ENCODE data around the gene SIX1.

SIX1 gene

GRCh38 chr14:60648934-60649874, at the start of gene SIX1:
TSS of gene SIX1 (minus strand) at chr14:60649477. CDS start at chr14:60649189, 288 bp downstream.
- Mint-ChIP-seq H3K4me3 (peak within 1 kb of the TSS; percentile 47), H3K27me3 (ENCODE audit: low read depth) (peaks cover 93% of the 10 kb centered on the region), H3K4me1 (ENCODE audit: low read depth) (peaks cover 39% of the 10 kb centered on the region), H3K36me3 (ENCODE audit: low read depth) (peaks cover 6% of the 10 kb centered on the region), H3K27ac (peak within 1 kb of the TSS; percentile 50), H3K9me3 (peaks cover 2% of the 10 kb centered on the region)

GRCh38 chr14:60695327-60695726, 46.0 kb upstream of the SIX1 start:
- Mint-ChIP-seq H3K9me3 (peaks cover 13% of the 10 kb centered on the region), H3K36me3 (ENCODE audit: low read depth) (no peaks in the 10 kb centered on the region), H3K4me1 (ENCODE audit: low read depth) (no peaks in the 10 kb centered on the region), H3K4me3 (no peak overlapping the region), H3K27ac (no peak overlapping the region), H3K27me3 (ENCODE audit: low read depth) (peaks cover 34% of the 10 kb centered on the region)

- Mint-ChIP-seq H3K4me1 (ENCODE audit: low read depth) (no peaks in the 10 kb centered on the region), H3K9me3 (no peaks in the 10 kb centered on the region), H3K27me3 (ENCODE audit: low read depth) (peaks cover 20% of the 10 kb centered on the region), H3K4me3 (no peak overlapping the region), H3K27ac (no peak overlapping the region), H3K36me3 (ENCODE audit: low read depth) (no peaks in the 10 kb centered on the region)
Observed at GRCh38 chr14:60691383-60692113, 42.3 kb upstream of the SIX1 start.

- Mint-ChIP-seq H3K27me3 (ENCODE audit: low read depth) (no peaks in the 10 kb centered on the region), H3K4me3 (no peak overlapping the region), H3K9me3 (no peaks in the 10 kb centered on the region), H3K27ac (no peak overlapping the region), H3K36me3 (ENCODE audit: low read depth) (no peaks in the 10 kb centered on the region), H3K4me1 (ENCODE audit: low read depth) (no peaks in the 10 kb centered on the region)
Observed at GRCh38 chr14:60686865-60687264, 37.6 kb upstream of the SIX1 start.

- no peaks in the 10 kb centered on the region for H3K36me3 Mint-ChIP-seq (ENCODE audit: low read depth)
- H3K9me3 Mint-ChIP-seq, result no peaks in the 10 kb centered on the region
- H3K27ac Mint-ChIP-seq, result no peak overlapping the region
- no peak overlapping the region for H3K4me3 Mint-ChIP-seq
- peaks cover 7% of the 10 kb centered on the region for H3K27me3 Mint-ChIP-seq (ENCODE audit: low read depth)
- H3K4me1 Mint-ChIP-seq (ENCODE audit: low read depth), result no peaks in the 10 kb centered on the region
Observed at GRCh38 chr14:60684203-60684602, 34.9 kb upstream of the SIX1 start.

- H3K4me3 Mint-ChIP-seq, result no peak overlapping the region
- no peaks in the 10 kb centered on the region for H3K9me3 Mint-ChIP-seq
- no peaks in the 10 kb centered on the region for H3K36me3 Mint-ChIP-seq (ENCODE audit: low read depth)
- peaks cover 13% of the 10 kb centered on the region for H3K27me3 Mint-ChIP-seq (ENCODE audit: low read depth)
- no peak overlapping the region for H3K27ac Mint-ChIP-seq
- H3K4me1 Mint-ChIP-seq (ENCODE audit: low read depth), result no peaks in the 10 kb centered on the region
Observed at GRCh38 chr14:60681271-60681670, 32.0 kb upstream of the SIX1 start.

- Mint-ChIP-seq H3K4me3 (no peak overlapping the region), H3K27ac (no peak overlapping the region)
Observed at GRCh38 chr14:60680511-60680910, 31.2 kb upstream of the SIX1 start.

GRCh38 chr14:60679566-60680258, 30.4 kb upstream of the SIX1 start:
- H3K27ac Mint-ChIP-seq, result no peak overlapping the region
- H3K36me3 Mint-ChIP-seq (ENCODE audit: low read depth), result no peaks in the 10 kb centered on the region
- no peak overlapping the region for H3K4me3 Mint-ChIP-seq
- H3K9me3 Mint-ChIP-seq, result no peaks in the 10 kb centered on the region
- no peaks in the 10 kb centered on the region for H3K4me1 Mint-ChIP-seq (ENCODE audit: low read depth)
- peaks cover 13% of the 10 kb centered on the region for H3K27me3 Mint-ChIP-seq (ENCODE audit: low read depth)

More at GRCh38 chr14:60680511-60680910, 31.2 kb upstream of the SIX1 start:
- no peaks in the 10 kb centered on the region for H3K9me3 Mint-ChIP-seq
- peaks cover 13% of the 10 kb centered on the region for H3K27me3 Mint-ChIP-seq (ENCODE audit: low read depth)
- no peaks in the 10 kb centered on the region for H3K36me3 Mint-ChIP-seq (ENCODE audit: low read depth)
- no peaks in the 10 kb centered on the region for H3K4me1 Mint-ChIP-seq (ENCODE audit: low read depth)

- no peak overlapping the region for H3K4me3 Mint-ChIP-seq
- peaks cover 13% of the 10 kb centered on the region for H3K27me3 Mint-ChIP-seq (ENCODE audit: low read depth)
- H3K4me1 Mint-ChIP-seq (ENCODE audit: low read depth), result no peaks in the 10 kb centered on the region
- H3K27ac Mint-ChIP-seq, result no peak overlapping the region
- H3K9me3 Mint-ChIP-seq, result no peaks in the 10 kb centered on the region
- no peaks in the 10 kb centered on the region for H3K36me3 Mint-ChIP-seq (ENCODE audit: low read depth)
Observed at GRCh38 chr14:60677701-60678100, 28.4 kb upstream of the SIX1 start.

- Mint-ChIP-seq H3K4me3 (no peak overlapping the region), H3K9me3 (no peaks in the 10 kb centered on the region), H3K4me1 (ENCODE audit: low read depth) (no peaks in the 10 kb centered on the region), H3K36me3 (ENCODE audit: low read depth) (no peaks in the 10 kb centered on the region), H3K27ac (no peak overlapping the region), H3K27me3 (ENCODE audit: low read depth) (peaks cover 7% of the 10 kb centered on the region)
Observed at GRCh38 chr14:60670989-60671388, 21.7 kb upstream of the SIX1 start.

GRCh38 chr14:60668431-60669112, 19.3 kb upstream of the SIX1 start:
- Mint-ChIP-seq H3K9me3 (no peaks in the 10 kb centered on the region), H3K27ac (no peak overlapping the region), H3K27me3 (ENCODE audit: low read depth) (peaks cover 17% of the 10 kb centered on the region), H3K4me1 (ENCODE audit: low read depth) (no peaks in the 10 kb centered on the region), H3K36me3 (ENCODE audit: low read depth) (no peaks in the 10 kb centered on the region), H3K4me3 (no peak overlapping the region)

GRCh38 chr14:60665177-60665550, 15.9 kb upstream of the SIX1 start:
- Mint-ChIP-seq H3K36me3 (ENCODE audit: low read depth) (no peaks in the 10 kb centered on the region), H3K4me1 (ENCODE audit: low read depth) (no peaks in the 10 kb centered on the region), H3K27ac (no peak overlapping the region), H3K27me3 (ENCODE audit: low read depth) (peaks cover 39% of the 10 kb centered on the region), H3K9me3 (no peaks in the 10 kb centered on the region), H3K4me3 (no peak overlapping the region)

GRCh38 chr14:60662982-60663381, 13.7 kb upstream of the SIX1 start:
- Mint-ChIP-seq H3K27me3 (ENCODE audit: low read depth) (peaks cover 58% of the 10 kb centered on the region), H3K27ac (no peak overlapping the region), H3K36me3 (ENCODE audit: low read depth) (peaks cover under 1% of the 10 kb centered on the region), H3K9me3 (no peaks in the 10 kb centered on the region), H3K4me3 (no peak overlapping the region), H3K4me1 (ENCODE audit: low read depth) (peaks cover 8% of the 10 kb centered on the region)

- Mint-ChIP-seq H3K36me3 (ENCODE audit: low read depth) (peaks cover 5% of the 10 kb centered on the region), H3K4me1 (ENCODE audit: low read depth) (peaks cover 12% of the 10 kb centered on the region), H3K27me3 (ENCODE audit: low read depth) (peaks cover 64% of the 10 kb centered on the region), H3K9me3 (no peaks in the 10 kb centered on the region), H3K4me3 (no peak overlapping the region), H3K27ac (no peak overlapping the region)
Observed at GRCh38 chr14:60661721-60662120, 12.4 kb upstream of the SIX1 start.

Data from T-helper 1 cell treated with Interleukin-12 subunit alpha and Interleukin-12 subunit beta and Interleukin-4 antibody, amounts not matched to agents 30 μg/mL and 1 μg/mL, for 36 hours (primary cell).